H9 (cell line): ENCODE measurements around the gene SUMO4. TPM values are rescaled to one million over a fixed set of nuclear protein-coding genes. Genes with fewer than 3 reads are reported as not detected.

Experiments used
- DNase-seq: peaks from one replicate; pipeline ENCODE4 v3.0.0-alpha.2; 2017
- H2AFZ ChIP-seq: one replicate; pipeline ENCODE4 v1.6.1; 2013; ENCODE audit warnings: mild to moderate bottlenecking, low read length, control low read depth, moderate library complexity
- H2AK5ac ChIP-seq: 2 replicates; pipeline ENCODE4 v1.6.1; 2013; ENCODE audit warnings: low read length, control low read depth, mixed read lengths; ENCODE audit not compliant: insufficient read length
- H2BK120ac ChIP-seq: one replicate; pipeline ENCODE4 v1.6.1; 2013; ENCODE audit warnings: low read depth, mild to moderate bottlenecking, low read length, control low read depth, inconsistent platforms; ENCODE audit not compliant: poor library complexity, severe bottlenecking
- H2BK12ac ChIP-seq: 2 replicates; pipeline ENCODE4 v1.6.1; 2013; ENCODE audit warnings: low read length, control low read depth, mixed read lengths, low read depth; ENCODE audit not compliant: insufficient read length
- H2BK15ac ChIP-seq: 2 replicates; pipeline ENCODE4 v1.6.1; 2013; ENCODE audit warnings: low read depth, low read length, control low read depth
- H2BK20ac ChIP-seq: one replicate; pipeline ENCODE4 v1.6.1; 2013; ENCODE audit warnings: low read depth, mild to moderate bottlenecking, low read length, control low read depth, inconsistent platforms; ENCODE audit not compliant: poor library complexity, severe bottlenecking
- H2BK5ac ChIP-seq: 2 replicates; pipeline ENCODE4 v1.6.1; 2013; ENCODE audit warnings: low read length, control low read depth, mixed read lengths; ENCODE audit not compliant: insufficient read length
- H3K14ac ChIP-seq: 2 replicates; pipeline ENCODE4 v1.6.1; 2013; ENCODE audit warnings: low read length, control low read depth; ENCODE audit not compliant: insufficient read depth
- H3K18ac ChIP-seq: 2 replicates; pipeline ENCODE4 v1.6.1; 2013; ENCODE audit warnings: low read depth, mild to moderate bottlenecking, mixed read lengths, low read length, control low read depth; ENCODE audit not compliant: insufficient read length
- H3K23ac ChIP-seq: 2 replicates; pipeline ENCODE4 v1.6.1; 2013; ENCODE audit warnings: low read length, control low read depth, mixed read lengths, low read depth; ENCODE audit not compliant: insufficient read length
- H3K23me2 ChIP-seq: 2 replicates; pipeline ENCODE4 v1.6.1; 2013; ENCODE audit warnings: low read depth, mild to moderate bottlenecking, mixed read lengths, low read length, control low read depth; ENCODE audit not compliant: insufficient read length, poor library complexity, severe bottlenecking
- H3K27ac ChIP-seq: 2 replicates; pipeline ENCODE4 v1.5.1; 2013; ENCODE audit warnings: low read length, control low read depth, mixed read lengths, low read depth; ENCODE audit not compliant: insufficient read length
- H3K27me3 ChIP-seq: 2 replicates; pipeline ENCODE4 v1.6.1; 2013; ENCODE audit warnings: low read length, control low read depth, inconsistent platforms; ENCODE audit not compliant: insufficient read depth
- H3K4ac ChIP-seq: 2 replicates; pipeline ENCODE4 v1.6.1; 2013; ENCODE audit warnings: low read depth, mild to moderate bottlenecking, control low read depth, inconsistent platforms, low read length, moderate library complexity
- H3K4me1 ChIP-seq: 2 replicates; pipeline ENCODE4 v1.6.1; 2013; ENCODE audit warnings: low read length, control low read depth, inconsistent platforms; ENCODE audit not compliant: insufficient read depth
- H3K4me2 ChIP-seq: 2 replicates; pipeline ENCODE4 v1.6.1; 2013; ENCODE audit warnings: low read length, control low read depth, mixed read lengths; ENCODE audit not compliant: insufficient read length, insufficient read depth
- H3K56ac ChIP-seq: 2 replicates; pipeline ENCODE4 v1.6.1; 2013; ENCODE audit warnings: low read depth, mild to moderate bottlenecking, mixed read lengths, low read length, control low read depth; ENCODE audit not compliant: insufficient read length
- H3K79me1 ChIP-seq: 2 replicates; pipeline ENCODE4 v1.6.1; 2013; ENCODE audit warnings: low read depth, mild to moderate bottlenecking, moderate library complexity, low read length, control low read depth, inconsistent platforms; ENCODE audit not compliant: insufficient read depth, poor library complexity, severe bottlenecking
- H3K79me2 ChIP-seq: 2 replicates; pipeline ENCODE4 v1.6.1; 2013; ENCODE audit warnings: low read length, control low read depth, inconsistent platforms; ENCODE audit not compliant: insufficient read depth
- H3K9ac ChIP-seq: 2 replicates; pipeline ENCODE4 v1.6.1; 2013; ENCODE audit warnings: low read length, control low read depth, mixed read lengths; ENCODE audit not compliant: insufficient read length; ENCODE audit errors: extremely low read depth
- H3K9me3 ChIP-seq: one replicate; pipeline ENCODE4 v1.6.1; 2013; ENCODE audit warnings: low read depth, low read length, inconsistent platforms; ENCODE audit not compliant: control insufficient read depth
- H3T11ph ChIP-seq: one replicate; pipeline ENCODE4 v1.6.1; 2013; ENCODE audit warnings: mild to moderate bottlenecking, low read length, control low read depth, inconsistent platforms
- H4K20me1 ChIP-seq: one replicate; pipeline ENCODE4 v1.6.1; 2013; ENCODE audit not compliant: control insufficient read depth, insufficient read length, insufficient read depth
- H4K5ac ChIP-seq: 2 replicates; pipeline ENCODE4 v1.6.1; 2013; ENCODE audit warnings: low read depth, mild to moderate bottlenecking, mixed read lengths, low read length, control low read depth; ENCODE audit not compliant: insufficient read length
- H4K8ac ChIP-seq: replicated peaks from 2 replicates; pipeline ENCODE4 v1.6.1; 2013; ENCODE audit warnings: low read length, control low read depth, mixed read lengths, low read depth; ENCODE audit not compliant: insufficient read length
- H4K91ac ChIP-seq: 2 replicates; pipeline ENCODE4 v1.6.1; 2013; ENCODE audit warnings: low read depth, mild to moderate bottlenecking, moderate library complexity, mixed read lengths, low read length, control low read depth; ENCODE audit not compliant: insufficient read length
- H3K27ac Mint-ChIP-seq, 3 experiments: 2 replicates in 2 of 3; 3 replicates in 1 of 3; pipeline ENCODE4 v1.8.0; 2020 to 2021; ENCODE audit warnings: mixed read lengths in 3 of 3, mild to moderate bottlenecking in 1 of 3, moderate library complexity in 1 of 3
- H3K27me3 Mint-ChIP-seq: 2 replicates; pipeline ENCODE4 v1.8.0; 2021; ENCODE audit warnings: low read depth, mild to moderate bottlenecking, moderate library complexity, mixed read lengths
- H3K36me3 Mint-ChIP-seq, 3 experiments: 2 replicates in 2 of 3; 3 replicates in 1 of 3; pipeline ENCODE4 v1.8.0; 2020 to 2021; ENCODE audit warnings: low read depth in 3 of 3, mixed read lengths in 3 of 3; ENCODE audit not compliant: insufficient read depth in 1 of 3
- H3K4me1 Mint-ChIP-seq, 2 experiments: 2 replicates each; pipeline ENCODE4 v1.8.0; 2020; ENCODE audit warnings: mixed read lengths in 2 of 2
- H3K4me3 Mint-ChIP-seq, 2 experiments: 2 replicates in 1 of 2; 3 replicates in 1 of 2; pipeline ENCODE4 v1.8.0; 2020 to 2021; ENCODE audit warnings: mild to moderate bottlenecking in 2 of 2, mixed read lengths in 2 of 2, moderate library complexity in 1 of 2
- H3K9me3 Mint-ChIP-seq, 2 experiments: 2 replicates in 1 of 2; 3 replicates in 1 of 2; pipeline ENCODE4 v1.8.0; 2020; ENCODE audit warnings: mild to moderate bottlenecking in 2 of 2, mixed read lengths in 2 of 2, moderate library complexity in 1 of 2
- WGBS: extraction: QIAGEN DNeasy Blood & Tissue Kit; methylation state at CpG from one replicate; pipeline ENCODE4 v1.1.7; 2013; ENCODE audit warnings: missing lambda C conversion rate, low lambda C conversion rate, mixed read lengths; ENCODE audit not compliant: insufficient read length; ENCODE audit errors: extremely low coverage; 5-methylcytosine and 5-hydroxymethylcytosine counted together
- total RNA-seq: library from RNA; stranded (reverse); gene quantifications from 2 replicates; pipeline ENCODE4 v1.2.1, GENCODE V29; 2021
- TF ChIP-seq, protein P1 (sequence below): fragments of 200-600 bp; sonication (generic); conservative IDR thresholded peaks from 3 replicates; pipeline ENCODE4 v1.8.0; 2021; ENCODE audit warnings: antibody characterized with exemption, mild to moderate bottlenecking

Gene SUMO4
- total RNA-seq, 1 experiment from 2014 or later, result 1.5 TPM

DNA sequence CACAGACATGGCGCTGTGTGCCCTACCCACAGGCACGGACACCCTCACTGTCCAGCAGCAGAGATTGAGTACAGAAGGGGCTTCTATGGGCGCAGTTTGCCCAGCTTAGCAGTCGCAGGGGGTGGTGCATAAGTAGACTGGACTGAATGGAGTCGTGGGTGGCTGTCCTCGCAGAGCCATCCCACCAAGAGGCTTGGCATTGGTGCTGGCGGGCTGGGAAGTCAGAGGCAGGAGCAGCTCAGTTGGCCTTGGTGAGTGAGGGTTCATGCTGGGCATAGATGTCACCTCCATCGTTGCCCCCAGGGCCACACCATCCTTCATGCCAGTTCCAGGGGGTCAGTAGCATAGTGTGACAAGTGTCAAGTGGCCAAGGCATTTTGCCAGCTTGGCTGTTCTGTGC, 25.2 kb downstream of the SUMO4 start:
- Histone ChIP-seq H3K79me1 (no peaks in the 10 kb centered on the region), H4K91ac (no peak overlapping the region), H4K20me1 (no peaks in the 10 kb centered on the region), H3K23me2 (no peaks in the 10 kb centered on the region), H3K27ac (no peak overlapping the region), H2AK5ac (no peak overlapping the region), H2BK15ac (no peak overlapping the region), H4K5ac (no peak overlapping the region), H2AFZ (no peak overlapping the region), H3K27me3 (no peaks in the 10 kb centered on the region), H4K8ac (no peak overlapping the region), H3K9ac (no peak overlapping the region), H2BK20ac (no peak overlapping the region), H3T11ph (no peak overlapping the region), H3K4me1 (no peaks in the 10 kb centered on the region), H3K14ac (no peak overlapping the region), H3K56ac (no peak overlapping the region), H3K4me2 (no peak overlapping the region), H3K9me3 (no peaks in the 10 kb centered on the region), H3K23ac (no peak overlapping the region), H3K79me2 (no peaks in the 10 kb centered on the region), H2BK5ac (no peak overlapping the region), H2BK12ac (no peak overlapping the region), H3K18ac (no peak overlapping the region), H2BK120ac (no peak overlapping the region), H3K4ac (no peak overlapping the region)
- Mint-ChIP-seq H3K27me3 (no peaks in the 10 kb centered on the region; the same call in 1 of the 2 replicates), H3K4me1 (peaks cover 12 to 14% of the 10 kb centered on the region in 2 experiments), H3K27ac (no peak overlapping the region), H3K36me3 (no peaks in the 10 kb centered on the region), H3K4me3 (no peak overlapping the region), H3K9me3 (no peaks in the 10 kb centered on the region)
- DNase-seq, result no peak
- TF ChIP-seq, protein P1, sequence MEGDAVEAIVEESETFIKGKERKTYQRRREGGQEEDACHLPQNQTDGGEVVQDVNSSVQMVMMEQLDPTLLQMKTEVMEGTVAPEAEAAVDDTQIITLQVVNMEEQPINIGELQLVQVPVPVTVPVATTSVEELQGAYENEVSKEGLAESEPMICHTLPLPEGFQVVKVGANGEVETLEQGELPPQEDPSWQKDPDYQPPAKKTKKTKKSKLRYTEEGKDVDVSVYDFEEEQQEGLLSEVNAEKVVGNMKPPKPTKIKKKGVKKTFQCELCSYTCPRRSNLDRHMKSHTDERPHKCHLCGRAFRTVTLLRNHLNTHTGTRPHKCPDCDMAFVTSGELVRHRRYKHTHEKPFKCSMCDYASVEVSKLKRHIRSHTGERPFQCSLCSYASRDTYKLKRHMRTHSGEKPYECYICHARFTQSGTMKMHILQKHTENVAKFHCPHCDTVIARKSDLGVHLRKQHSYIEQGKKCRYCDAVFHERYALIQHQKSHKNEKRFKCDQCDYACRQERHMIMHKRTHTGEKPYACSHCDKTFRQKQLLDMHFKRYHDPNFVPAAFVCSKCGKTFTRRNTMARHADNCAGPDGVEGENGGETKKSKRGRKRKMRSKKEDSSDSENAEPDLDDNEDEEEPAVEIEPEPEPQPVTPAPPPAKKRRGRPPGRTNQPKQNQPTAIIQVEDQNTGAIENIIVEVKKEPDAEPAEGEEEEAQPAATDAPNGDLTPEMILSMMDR, result no peak
- no CpG with 5 or more reads among the region's 8 CpGs for WGBS
